Adrenal gland (tissue), 5 donors: ENCODE data around the gene TMEM255B.

Experiments
- POLR2A ChIP-seq, 2 donors: fragments of 450-650 bp; IDR thresholded peaks; one replicate each; pipeline ENCODE4 v1.6.1; 2017; ENCODE audit warnings: antibody characterized with exemption in 2 of 2, mild to moderate bottlenecking in 2 of 2, moderate library complexity in 1 of 2
- TF ChIP-seq, protein P1 (sequence below), 6 experiments: fragments of 450-650 bp in 4 of 6; fragments of 200-600 bp in 2 of 6; sonication (generic) in 1 of 6; IDR thresholded peaks; 1 replicate in 5 of 6; 2 replicates in 1 of 6; pipeline versions ENCODE4 v1.5.1 to v1.8.0; 2016 to 2021; ENCODE audit warnings: antibody characterized with exemption in 6 of 6, mild to moderate bottlenecking in 2 of 6, moderate library complexity in 1 of 6
- donor health status: DM: no; HTN: no; CAD: no.

DNA sequence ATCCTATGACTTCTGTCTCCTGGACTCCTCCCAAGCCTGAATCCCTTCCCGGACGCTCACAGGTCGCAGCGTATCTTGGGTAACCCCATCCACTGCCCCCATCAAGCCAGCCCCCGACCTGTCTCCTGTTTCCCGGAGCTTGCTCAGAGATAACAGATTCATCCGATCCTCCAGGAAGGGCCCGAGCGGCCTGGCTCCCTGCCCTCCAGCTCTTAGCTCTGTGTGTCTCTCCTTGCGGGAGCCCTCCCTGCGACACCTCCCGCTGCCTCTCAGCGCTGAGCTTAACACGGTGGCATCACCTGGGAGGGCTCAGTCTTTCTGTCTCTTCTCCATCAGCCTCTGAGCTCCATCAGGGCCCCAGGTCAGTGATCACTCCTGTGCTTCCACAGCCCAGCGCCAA is 4.3 kb upstream of the TMEM255B start:
- TF ChIP-seq, protein P1, sequence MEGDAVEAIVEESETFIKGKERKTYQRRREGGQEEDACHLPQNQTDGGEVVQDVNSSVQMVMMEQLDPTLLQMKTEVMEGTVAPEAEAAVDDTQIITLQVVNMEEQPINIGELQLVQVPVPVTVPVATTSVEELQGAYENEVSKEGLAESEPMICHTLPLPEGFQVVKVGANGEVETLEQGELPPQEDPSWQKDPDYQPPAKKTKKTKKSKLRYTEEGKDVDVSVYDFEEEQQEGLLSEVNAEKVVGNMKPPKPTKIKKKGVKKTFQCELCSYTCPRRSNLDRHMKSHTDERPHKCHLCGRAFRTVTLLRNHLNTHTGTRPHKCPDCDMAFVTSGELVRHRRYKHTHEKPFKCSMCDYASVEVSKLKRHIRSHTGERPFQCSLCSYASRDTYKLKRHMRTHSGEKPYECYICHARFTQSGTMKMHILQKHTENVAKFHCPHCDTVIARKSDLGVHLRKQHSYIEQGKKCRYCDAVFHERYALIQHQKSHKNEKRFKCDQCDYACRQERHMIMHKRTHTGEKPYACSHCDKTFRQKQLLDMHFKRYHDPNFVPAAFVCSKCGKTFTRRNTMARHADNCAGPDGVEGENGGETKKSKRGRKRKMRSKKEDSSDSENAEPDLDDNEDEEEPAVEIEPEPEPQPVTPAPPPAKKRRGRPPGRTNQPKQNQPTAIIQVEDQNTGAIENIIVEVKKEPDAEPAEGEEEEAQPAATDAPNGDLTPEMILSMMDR (IDR thresholded peaks at IDR 0.05) = no peak
- TF ChIP-seq POLR2A (IDR thresholded peaks at IDR 0.05) = no peak
